ENCODE data around the gene EMILIN3. TPM values are rescaled to one million over a fixed set of nuclear protein-coding genes. Genes with fewer than 3 reads are reported as not detected.

EMILIN3 gene
- total RNA-seq, 4 donors from 2014 or later = 0.13 to 0.76 (median 0.44) TPM; not detected in 1

DNA sequence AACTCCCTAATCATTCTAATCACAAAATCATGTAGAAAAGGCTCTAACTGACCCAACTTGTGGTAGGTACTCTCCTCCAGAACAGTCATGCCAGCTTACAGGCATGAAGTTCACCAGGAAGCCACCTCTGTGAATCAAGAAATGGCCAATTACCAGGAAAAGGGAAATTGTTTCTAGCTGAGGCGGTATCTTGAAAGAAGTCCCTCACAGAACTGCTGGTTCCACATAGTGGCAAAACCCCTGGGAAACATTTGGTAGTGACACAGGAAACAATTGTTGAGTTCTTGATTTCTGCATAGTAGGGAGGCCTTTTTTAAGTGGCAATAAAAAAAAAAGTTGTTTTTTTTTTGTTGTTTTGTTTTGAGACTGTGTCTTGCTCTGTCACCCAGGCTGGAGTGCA, 45.6 kb downstream of the EMILIN3 start:
- Histone ChIP-seq H3K27ac (peak overlapping the region in 3 of 4 donors; percentile 19 to 59 (median 23)), H3K9me3 (no peaks in the 10 kb centered on the region), H3K4me3 (no peak overlapping the region), H3K27me3 (no peaks in the 10 kb centered on the region), H3K36me3 (no peaks in the 10 kb centered on the region), H3K4me1 (peaks cover 5 to 29% (median 6%) of the 10 kb centered on the region in 3 donors)
- DNase-seq = no peak
- TF ChIP-seq POLR2A (IDR thresholded peaks at IDR 0.05) = no peak
- TF ChIP-seq, protein P1, sequence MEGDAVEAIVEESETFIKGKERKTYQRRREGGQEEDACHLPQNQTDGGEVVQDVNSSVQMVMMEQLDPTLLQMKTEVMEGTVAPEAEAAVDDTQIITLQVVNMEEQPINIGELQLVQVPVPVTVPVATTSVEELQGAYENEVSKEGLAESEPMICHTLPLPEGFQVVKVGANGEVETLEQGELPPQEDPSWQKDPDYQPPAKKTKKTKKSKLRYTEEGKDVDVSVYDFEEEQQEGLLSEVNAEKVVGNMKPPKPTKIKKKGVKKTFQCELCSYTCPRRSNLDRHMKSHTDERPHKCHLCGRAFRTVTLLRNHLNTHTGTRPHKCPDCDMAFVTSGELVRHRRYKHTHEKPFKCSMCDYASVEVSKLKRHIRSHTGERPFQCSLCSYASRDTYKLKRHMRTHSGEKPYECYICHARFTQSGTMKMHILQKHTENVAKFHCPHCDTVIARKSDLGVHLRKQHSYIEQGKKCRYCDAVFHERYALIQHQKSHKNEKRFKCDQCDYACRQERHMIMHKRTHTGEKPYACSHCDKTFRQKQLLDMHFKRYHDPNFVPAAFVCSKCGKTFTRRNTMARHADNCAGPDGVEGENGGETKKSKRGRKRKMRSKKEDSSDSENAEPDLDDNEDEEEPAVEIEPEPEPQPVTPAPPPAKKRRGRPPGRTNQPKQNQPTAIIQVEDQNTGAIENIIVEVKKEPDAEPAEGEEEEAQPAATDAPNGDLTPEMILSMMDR (IDR thresholded peaks at IDR 0.05) = no peak
- 55 to 88% methylated on average over 1 of the region's 1 CpG for WGBS, 2 donors
- intact Hi-C loops (cut with DNase I) = no loop called here

DNA sequence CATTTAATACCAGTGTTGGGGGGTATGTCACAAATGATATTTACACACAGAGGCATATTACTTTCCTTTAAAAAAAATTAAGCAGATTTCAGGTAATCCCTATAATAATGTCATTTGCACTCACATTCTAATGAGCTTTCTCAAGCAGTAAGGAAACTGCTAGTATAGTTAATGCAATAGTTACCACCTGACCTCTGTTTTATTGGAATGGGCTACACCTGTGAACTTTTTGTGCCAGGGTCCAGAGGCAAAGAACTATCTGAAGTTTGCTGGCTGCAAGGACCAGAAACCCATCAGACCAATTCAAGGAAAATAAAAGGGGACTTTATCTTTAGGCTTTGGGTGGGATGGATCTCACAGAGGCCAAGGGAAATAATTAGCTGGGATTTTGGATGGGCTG, 46.2 kb downstream of the EMILIN3 start:
- H3K27ac ChIP-seq = peak overlapping the region in 1 of 4 donors; percentile 59
- intact Hi-C loops (cut with DNase I) = no loop called here
- H3K36me3 ChIP-seq = no peaks in the 10 kb centered on the region
- no peak overlapping the region for H3K4me3 ChIP-seq
- no peaks in the 10 kb centered on the region for H3K9me3 ChIP-seq
- no peaks in the 10 kb centered on the region for H3K27me3 ChIP-seq
- no peak for TF ChIP-seq POLR2A (IDR thresholded peaks at IDR 0.05)
- TF ChIP-seq, protein P1 (IDR thresholded peaks at IDR 0.05) = no peak
- no peak for DNase-seq
- peaks cover 6 to 34% (median 8%) of the 10 kb centered on the region in 3 donors for H3K4me1 ChIP-seq

DNA sequence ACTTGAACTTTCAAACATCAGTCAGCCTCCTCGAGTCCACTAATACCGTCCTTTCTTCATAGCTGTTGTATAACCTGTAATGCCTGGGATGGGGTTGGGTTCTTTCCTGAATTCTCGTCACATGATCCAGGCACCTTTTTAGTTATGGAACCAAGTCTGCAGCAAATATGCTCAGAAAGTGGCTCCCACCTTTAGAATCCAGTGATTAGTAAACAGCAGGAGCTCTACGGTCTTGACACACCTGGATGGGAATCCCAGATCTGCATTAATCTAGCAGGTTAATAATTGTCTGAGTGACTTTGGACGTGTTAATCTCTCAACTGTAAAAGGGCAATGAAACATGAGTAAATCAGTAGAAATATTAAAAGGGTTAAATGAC, 48.4 kb downstream of the EMILIN3 start:
- Histone ChIP-seq H3K9me3 (no peaks in the 10 kb centered on the region), H3K27ac (peak overlapping the region; percentile 86 to 97 (median 94)), H3K27me3 (no peaks in the 10 kb centered on the region), H3K4me1 (peaks cover 9 to 50% (median 10%) of the 10 kb centered on the region in 3 donors), H3K36me3 (no peaks in the 10 kb centered on the region), H3K4me3 (peak overlapping the region; percentile 75 to 94 (median 86))
- TF ChIP-seq POLR2A (IDR thresholded peaks at IDR 0.05) = no peak
- WGBS, 2 donors = 28 to 29% methylated on average over 5 of the region's 5 CpGs
- intact Hi-C loops (cut with DNase I) = loop anchor here (10.0 kb wide), 1 partner anchor 73 kb away; no protein-coding TSS in a partner anchor
- DNase-seq = no peak

DNA sequence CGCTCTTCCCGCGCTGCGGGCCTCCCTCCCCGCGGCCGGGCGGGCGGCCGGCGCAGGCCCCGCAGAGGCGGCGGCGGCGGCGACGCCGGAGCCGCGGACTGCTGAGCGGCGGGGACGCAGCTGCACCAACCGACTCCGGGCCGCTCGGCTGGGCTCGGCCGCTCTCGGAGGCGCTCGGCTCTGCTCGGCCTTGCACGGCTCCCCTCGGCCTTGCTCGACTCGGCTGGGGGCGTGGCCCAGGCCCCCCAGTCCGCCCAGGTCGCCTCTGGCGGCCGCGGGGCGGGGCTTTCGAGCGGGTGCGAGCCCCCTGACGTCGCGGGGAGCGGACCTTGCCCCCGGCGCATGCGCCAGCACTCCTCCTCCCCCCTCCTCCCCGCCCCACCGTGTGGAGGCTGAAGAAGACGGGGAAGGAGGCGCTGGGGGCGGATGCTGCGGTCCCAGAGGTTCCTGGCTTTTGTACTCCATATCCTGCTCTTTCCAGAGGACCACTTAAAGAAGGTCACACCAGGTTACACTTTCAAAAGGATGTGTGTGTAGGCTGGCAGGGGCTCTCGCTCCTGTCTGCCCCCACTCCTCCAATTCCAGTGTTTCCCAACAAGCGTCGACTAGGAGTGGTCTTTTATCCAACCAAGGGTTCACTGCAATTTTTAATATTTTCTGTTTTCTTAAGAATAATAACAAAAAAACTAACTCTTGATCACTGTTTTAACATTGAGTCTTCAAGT, 48.9 kb downstream of the EMILIN3 start, which contains the start of gene ZHX3:
TSS of gene ZHX3 (minus strand) at position 186 of the 725 bp plus-strand sequence. CDS start 112,815 bp downstream, outside the sequence.
- TF ChIP-seq, protein P1 (IDR thresholded peaks at IDR 0.05) = no peak
- TF ChIP-seq POLR2A (IDR thresholded peaks at IDR 0.05) = peak in 2 of 4 donors; percentile 52 to 61
- H3K27me3 ChIP-seq = no peaks in the 10 kb centered on the region
- peak within 1 kb of the TSS; percentile 92 to 97 (median 94) for H3K27ac ChIP-seq
- intact Hi-C loops (cut with DNase I) = loop anchor here (10.0 kb wide), 1 partner anchor 73 kb away; no protein-coding TSS in a partner anchor
- no peaks in the 10 kb centered on the region for H3K36me3 ChIP-seq
- H3K4me1 ChIP-seq = peaks cover 9 to 50% (median 10%) of the 10 kb centered on the region in 3 donors
- H3K4me3 ChIP-seq = peak within 1 kb of the TSS; percentile 75 to 94 (median 86)
- no peaks in the 10 kb centered on the region for H3K9me3 ChIP-seq
- 3 to 5% methylated on average over 3 of the region's 64 CpGs for WGBS, 2 donors
- peak; percentile 54 for DNase-seq

DNA sequence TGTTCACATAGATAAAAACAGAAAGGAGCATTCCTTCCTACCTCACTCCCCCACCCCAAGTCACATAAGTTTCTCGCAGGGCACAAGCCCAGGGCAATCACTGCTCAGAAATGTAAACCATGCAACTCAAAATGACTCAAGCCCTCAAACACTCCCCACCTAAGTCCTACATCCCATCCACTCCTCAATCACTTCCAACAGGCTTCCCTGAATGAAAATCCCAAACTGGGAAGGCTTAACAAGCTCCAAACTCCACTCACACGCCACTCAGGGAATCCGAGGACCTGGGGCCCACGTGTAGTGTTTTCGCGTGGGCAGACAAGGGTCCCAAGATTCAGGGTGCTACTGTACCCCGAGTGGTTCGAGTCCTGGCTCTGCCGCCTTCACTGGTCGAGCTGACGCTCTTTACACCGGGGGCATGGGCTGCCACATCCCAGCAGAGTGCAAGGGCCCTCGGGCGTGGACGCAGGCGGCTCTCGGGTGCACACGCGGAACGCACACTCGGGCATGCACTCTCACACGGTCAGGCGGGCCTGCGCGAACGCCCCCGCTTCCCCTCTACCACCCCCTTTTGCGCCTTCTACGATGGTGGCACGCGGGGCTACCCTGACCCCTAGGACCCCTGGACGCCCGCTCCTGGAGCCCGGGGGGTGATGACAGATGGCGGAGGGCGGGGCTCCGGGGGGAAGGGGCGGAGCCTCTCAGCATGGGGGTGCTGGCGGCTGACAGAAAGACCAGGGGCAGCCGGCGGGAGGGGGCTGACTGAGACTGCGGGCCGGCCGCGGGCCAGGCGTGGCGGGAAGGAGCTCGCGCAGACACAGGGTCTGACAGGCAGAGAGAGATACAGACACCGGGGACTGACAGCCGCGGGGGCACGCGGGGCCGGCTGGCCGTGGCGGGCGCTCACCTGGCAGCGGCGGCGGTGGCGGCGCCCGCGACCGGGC, 49.7 kb downstream of the EMILIN3 start:
- H3K36me3 ChIP-seq = peaks cover 0 to 6% (median 4%) of the 10 kb centered on the region in 3 donors
- H3K4me1 ChIP-seq = peaks cover 9 to 44% (median 10%) of the 10 kb centered on the region in 3 donors
- intact Hi-C loops (cut with DNase I) = loop anchor here (10.0 kb wide), 1 partner anchor 72 kb away; no protein-coding TSS in a partner anchor
- DNase-seq = no peak
- TF ChIP-seq, protein P1 (IDR thresholded peaks at IDR 0.05) = no peak
- no peak for TF ChIP-seq POLR2A (IDR thresholded peaks at IDR 0.05)
- WGBS, 2 donors = 3 to 8% methylated on average over 12 to 20 of the region's 66 CpGs
- H3K27ac ChIP-seq = peak overlapping the region; percentile 92 to 97 (median 94)
- H3K9me3 ChIP-seq = no peaks in the 10 kb centered on the region
- H3K27me3 ChIP-seq = no peaks in the 10 kb centered on the region
- H3K4me3 ChIP-seq = peak overlapping the region; percentile 75 to 94 (median 86)

Measured in esophagus squamous epithelium (tissue), 5 donors.